ENCODE measurements around the gene BRME1.

The BRME1 gene

GRCh38 chr19:13905634-13906520 lies at the start of gene BRME1, which contains the start of gene CC2D1A:
Gene BRME1, minus strand, starts transcription at chr19:13906117. Its CDS starts 1,225 bp downstream, at chr19:13904892.
Gene CC2D1A, plus strand, starts transcription at chr19:13906201. Its CDS starts 241 bp downstream, at chr19:13906442.
- peak; percentile 99 for DNase-seq (ENCODE audit: low spot score)

DNA sequence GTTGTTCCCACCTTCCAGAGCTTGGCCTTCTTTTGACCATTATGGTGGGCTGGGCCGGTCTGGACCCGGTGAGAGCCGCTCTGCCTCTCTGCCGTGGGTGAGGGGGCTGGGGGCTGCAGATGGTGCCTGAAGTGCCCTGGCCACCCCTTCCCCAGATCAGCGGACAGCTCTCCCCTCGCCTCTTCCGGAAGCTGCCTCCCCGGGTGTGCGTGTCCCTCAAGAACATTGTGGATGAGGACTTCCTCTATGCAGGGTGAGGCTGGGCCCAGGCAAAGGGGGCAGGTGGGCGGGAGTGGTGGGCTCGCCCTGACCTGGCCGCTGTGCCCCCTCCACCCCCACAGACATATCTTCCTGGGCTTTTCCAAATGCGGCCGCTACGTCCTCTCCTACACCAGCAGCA lies 48.3 kb upstream of the BRME1 start:
- DNase-seq (ENCODE audit: low spot score), result no peak

DNA sequence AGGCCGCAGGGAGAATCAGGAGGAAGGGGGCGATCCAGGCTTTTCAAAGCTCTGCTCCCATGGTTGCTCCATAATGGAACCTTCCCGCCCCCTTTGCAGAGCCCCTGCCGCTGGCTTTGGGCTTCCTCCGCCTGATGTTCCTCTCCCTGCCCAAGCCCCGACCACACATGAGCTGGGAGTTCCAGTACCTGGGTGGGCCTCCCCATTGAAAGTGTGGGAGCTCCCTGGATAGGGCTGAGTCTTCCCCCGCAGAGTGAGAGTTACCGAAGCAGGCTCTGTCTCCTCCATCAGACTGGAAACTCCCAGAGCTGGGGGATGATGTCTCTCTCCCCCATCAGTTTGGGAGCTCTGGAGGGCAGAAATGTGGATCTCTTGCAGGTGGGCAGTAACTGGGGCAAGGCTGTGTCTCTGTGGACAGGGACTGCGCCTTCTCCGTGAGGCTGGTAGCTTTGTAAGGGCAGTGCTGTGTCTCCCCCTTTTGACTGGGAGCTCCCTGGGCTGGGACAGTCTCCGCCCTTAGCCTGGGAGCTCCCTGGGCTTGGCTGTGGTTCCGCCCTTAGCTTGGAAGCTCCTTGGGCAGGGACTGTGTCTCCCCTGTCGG lies 47.1 kb upstream of the BRME1 start:
- DNase-seq (ENCODE audit: low spot score), result peak; percentile 30

DNA sequence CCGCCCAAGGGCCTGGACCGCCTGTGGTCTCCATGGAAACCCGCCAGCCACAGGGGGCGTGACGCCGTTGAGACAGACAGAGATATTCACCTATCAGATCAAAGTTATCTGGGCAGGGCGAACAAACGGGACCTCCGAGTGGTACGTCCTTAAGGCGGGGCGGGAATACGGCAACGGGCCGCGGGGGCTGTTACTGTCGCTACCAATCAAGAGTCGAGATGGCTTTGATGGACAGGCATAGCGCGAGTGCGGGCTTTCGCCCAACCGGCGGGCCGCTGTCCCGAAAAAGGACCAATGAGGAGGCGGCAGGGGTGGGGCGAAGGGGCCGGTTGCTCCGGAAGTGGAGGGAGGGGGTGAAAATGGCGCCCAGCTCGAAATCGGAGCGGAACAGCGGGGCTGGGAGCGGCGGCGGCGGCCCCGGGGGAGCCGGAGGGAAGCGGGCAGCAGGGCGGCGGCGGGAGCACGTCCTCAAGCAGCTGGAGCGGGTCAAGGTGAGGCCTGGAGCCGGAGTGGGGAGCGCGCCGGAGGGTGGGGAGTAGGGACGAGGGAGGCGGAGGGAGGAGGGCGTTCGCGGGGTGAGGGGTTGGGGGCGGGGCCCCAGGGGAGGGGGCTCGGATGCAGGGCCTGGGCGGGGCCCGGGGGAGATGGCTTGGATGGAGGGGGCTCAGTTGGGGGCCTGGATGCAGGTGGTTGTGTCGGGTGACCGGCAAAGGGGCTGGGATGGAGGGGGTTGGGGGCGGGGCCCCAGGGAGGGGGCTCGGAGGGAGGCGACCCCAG lies 46.4 kb upstream of the BRME1 start, which contains the start of gene DCAF15:
DCAF15 (plus strand) TSS at position 356 of the 777 bp plus-strand sequence; CDS start at position 360, 4 bp downstream.
- DNase-seq (ENCODE audit: low spot score), result peak; percentile 100

GRCh38 chr19:13951799-13952153 lies 45.9 kb upstream of the BRME1 start:
- no peak for DNase-seq (ENCODE audit: low spot score)

DNA sequence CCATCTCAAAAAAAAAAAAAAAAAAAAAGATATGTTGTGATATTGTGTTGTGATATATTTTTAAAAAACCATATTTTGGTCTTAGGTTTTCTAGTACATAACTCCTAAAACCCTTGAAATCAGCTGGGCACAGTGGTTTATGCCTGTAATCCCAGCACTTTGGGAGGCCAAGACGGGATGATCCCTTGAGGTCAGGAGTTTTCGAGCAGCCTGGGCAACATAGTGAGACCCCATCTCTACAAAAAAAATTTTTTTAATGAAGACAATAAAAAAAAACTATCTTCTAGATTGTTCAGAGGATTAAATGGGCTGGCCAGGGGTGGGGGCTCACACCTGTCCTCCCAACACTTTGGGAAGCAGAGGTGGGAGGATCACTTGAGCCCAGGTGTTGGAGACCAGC lies 45.1 kb upstream of the BRME1 start:
- no peak for DNase-seq (ENCODE audit: low spot score)

- DNase-seq (ENCODE audit: low spot score), result no peak
Observed at GRCh38 chr19:13946414-13946813, 40.5 kb upstream of the BRME1 start.

DNA sequence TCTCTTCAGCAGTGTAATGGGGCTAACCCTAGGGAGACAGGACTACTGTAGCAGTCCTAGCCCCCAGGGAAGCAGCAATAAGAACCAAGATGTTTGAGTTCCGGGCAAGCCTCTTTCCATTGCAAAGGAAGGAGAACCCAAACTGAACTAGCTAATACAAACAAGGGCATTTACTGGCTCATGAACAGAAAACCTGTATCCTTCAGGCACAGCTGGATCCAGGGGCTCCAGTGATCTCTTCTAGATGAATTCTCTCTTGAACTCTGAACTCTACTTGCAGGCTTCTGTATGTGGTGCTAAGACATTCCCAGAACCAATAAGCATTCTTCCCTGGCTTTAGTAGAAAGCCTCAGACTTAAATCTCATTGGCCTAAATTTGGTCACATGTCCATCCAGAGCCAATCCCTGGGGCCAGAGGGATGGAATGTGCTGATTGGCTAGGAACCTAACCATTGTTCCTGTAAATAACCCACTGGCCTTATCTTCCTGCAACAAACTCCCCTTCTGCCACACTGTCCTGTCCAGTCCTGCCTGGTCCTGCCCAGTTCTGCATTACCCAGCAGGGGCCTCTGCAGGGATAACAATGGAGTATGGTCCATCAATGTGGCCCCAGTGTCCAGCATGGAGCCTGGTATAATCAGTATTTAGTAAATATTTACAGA lies 36.2 kb upstream of the BRME1 start:
- DNase-seq (ENCODE audit: low spot score), result no peak

- DNase-seq (ENCODE audit: low spot score), result no peak
Observed at GRCh38 chr19:13938301-13939064, 32.6 kb upstream of the BRME1 start, which contains the start of gene PODNL1. Gene PODNL1, minus strand, starts transcription at chr19:13938417. Its CDS starts 236 bp downstream, at chr19:13938181.

GRCh38 chr19:13937479-13938300 lies 31.8 kb upstream of the BRME1 start:
- no peak for DNase-seq (ENCODE audit: low spot score)

- no peak for DNase-seq (ENCODE audit: low spot score)
Observed at GRCh38 chr19:13935765-13936510, 30.0 kb upstream of the BRME1 start.

GRCh38 chr19:13934785-13935109 lies 28.8 kb upstream of the BRME1 start:
- no peak for DNase-seq (ENCODE audit: low spot score)

- DNase-seq (ENCODE audit: low spot score), result no peak
Observed at GRCh38 chr19:13932911-13933393, 27.0 kb upstream of the BRME1 start.

GRCh38 chr19:13932149-13932637 lies 26.3 kb upstream of the BRME1 start:
- no peak for DNase-seq (ENCODE audit: low spot score)

DNA sequence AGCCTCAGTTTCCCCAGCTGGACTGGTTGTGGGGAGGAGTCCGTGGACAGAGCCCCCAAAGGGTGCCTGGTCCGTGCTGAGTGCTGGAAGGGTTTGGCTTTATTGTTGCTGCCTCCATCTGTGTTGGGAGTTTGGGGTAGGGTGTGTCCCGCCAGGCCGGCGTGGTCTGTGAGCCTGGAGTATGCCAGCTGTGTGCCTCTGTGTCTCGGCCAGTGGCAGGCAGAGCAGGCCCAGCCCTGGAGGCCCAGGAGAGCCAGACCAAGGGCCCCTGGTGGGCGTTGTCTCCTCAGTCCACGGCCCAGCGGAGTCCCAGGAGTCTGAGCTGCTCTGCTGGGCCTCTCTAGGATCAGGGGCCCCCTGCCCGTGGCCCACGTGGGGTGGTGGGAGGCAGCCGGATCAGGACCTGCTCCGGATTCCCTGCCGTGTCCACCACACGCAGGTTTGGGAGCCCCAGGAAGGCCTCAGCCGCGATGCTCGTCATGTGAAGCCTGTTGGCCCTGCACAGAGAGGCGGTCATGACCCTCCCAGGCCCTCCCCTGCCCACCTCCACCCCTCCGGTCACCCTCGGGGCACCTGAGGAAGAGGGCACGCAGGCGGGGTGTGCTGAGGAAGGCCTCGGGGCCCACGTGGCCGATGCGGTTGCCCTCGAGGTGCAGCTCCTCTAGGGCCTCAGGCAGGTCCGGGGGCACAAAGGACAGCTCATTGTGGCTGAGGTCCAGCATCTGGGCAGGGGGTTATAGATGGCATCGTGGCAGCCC lies 25.7 kb upstream of the BRME1 start:
- no peak for DNase-seq (ENCODE audit: low spot score)

DNA sequence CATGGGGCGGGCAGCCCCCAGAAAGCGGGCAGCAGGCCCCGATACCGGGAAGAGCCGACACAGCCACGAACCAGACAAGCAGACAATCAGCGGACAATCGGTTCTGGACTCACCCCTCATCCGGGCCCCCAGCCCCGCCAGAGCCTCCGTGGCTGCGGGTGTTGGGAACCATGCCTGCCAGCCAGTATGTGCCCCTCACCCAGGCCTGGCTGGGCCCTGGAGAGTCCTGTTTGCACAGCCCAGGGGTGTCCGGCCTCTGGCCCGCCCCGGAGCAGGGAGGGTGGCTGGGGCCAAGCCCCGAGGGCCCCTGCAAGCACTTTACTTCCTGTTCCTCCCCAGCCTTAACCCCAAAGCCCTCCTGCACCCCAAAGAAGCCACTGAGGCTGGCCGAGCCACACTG lies 24.5 kb upstream of the BRME1 start:
- DNase-seq (ENCODE audit: low spot score), result no peak

DNA sequence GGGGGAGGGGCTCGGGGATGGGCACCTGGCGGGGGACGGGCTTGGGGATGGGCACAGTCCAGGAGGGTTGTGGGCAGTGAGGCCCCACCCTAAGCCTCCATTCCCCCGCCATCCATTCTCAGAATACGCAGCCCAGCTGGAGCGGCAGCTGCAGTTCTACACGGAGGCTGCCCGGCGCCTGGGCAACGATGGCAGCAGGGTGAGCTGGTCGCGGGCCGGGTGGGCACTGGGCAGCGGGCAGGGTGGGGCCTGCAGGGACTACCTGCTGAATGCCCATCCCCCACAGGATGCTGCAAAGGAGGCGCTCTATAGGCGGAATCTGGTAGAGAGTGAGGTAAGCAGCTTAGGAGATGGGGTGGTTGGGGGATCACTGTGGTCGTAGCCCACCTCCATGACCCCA lies 24.0 kb upstream of the BRME1 start:
- DNase-seq (ENCODE audit: low spot score), result no peak

DNA sequence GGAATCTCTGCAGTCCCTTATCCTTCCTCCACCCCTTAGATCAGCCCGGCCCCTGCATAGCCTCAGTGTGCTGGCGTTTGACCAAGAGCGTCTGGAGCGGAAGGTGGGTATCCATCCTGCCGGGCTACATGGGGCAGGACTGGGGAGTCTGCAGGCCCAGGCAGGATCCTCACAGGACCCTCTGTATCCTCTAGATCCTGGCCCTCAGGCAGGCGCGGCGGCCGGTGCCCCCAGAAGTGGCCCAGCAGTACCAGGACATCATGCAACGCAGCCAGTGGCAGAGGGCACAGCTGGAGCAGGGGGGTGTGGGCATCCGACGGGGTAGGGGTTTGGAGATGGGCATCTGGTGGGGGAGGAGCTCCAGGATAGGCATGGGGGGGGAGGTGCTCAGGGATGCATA lies 23.4 kb upstream of the BRME1 start:
- no peak for DNase-seq (ENCODE audit: low spot score)

DNA sequence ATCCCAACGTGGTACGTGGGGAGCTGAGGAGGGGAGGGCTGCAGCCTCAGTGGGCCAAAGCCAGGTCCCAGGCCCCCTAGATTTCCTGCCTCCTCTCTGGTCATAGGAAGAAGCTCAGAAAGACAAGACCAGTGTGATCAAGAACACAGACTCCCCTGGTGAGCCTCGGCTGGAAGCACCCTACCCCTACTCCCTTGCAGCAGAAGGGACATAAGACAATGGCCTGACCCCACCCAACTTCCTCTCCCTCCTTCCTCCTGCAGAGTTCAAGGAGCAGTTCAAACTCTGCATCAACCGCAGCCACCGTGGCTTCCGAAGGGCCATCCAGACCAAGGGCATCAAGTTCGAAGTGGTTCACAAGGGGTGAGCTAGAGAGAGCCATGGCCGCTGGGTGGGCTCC lies 20.8 kb upstream of the BRME1 start:
- DNase-seq (ENCODE audit: low spot score), result no peak

Data from germinal center (tissue), 1 donor.